Caco-2 (cell line): ENCODE measurements around the gene STAT5B. TPM values are rescaled to one million over a fixed set of nuclear protein-coding genes. Genes with fewer than 3 reads are reported as not detected.

Source experiments
- BruUV-seq: library from RNA; stranded (reverse); fragments of 400-500 nt; replicated peaks from 2 replicates; lab custom pipeline; 2021; lab: Mats Ljungman, UMichigan
- CTCF ChIA-PET: fragments of 300-600 bp; sonication (Branson Sonifier 250); formaldehyde crosslinking; loops from one replicate; lab custom pipeline; 2022; ENCODE audit warnings: antibody characterized with exemption; lab: Charles Lee
- POLR2A ChIA-PET: fragments of 300-600 bp; sonication (Branson Sonifier 250); formaldehyde crosslinking; loops from one replicate; lab custom pipeline; 2022; ENCODE audit warnings: antibody characterized with exemption; lab: Charles Lee
- DNase-seq, 2 experiments: peaks; one replicate each; pipeline versions ENCODE4 v3.0.0 to v3.0.0-alpha.2; 2020 to 2022
- H3K27me3 ChIP-seq: replicated peaks from 2 replicates; pipeline ENCODE4 v1.6.0; 2011; ENCODE audit warnings: low read length; ENCODE audit not compliant: control insufficient read depth, insufficient read depth
- H3K36me3 ChIP-seq: 2 replicates; pipeline ENCODE4 v1.5.1; 2011; ENCODE audit warnings: low read length; ENCODE audit not compliant: control insufficient read depth, insufficient read depth
- H3K4me1 ChIP-seq: fragments of 250-450 bp; sonication (Bioruptor Pico); 2 replicates; pipeline ENCODE4 v1.5.1; 2020; ENCODE audit warnings: mild to moderate bottlenecking
- H3K4me3 ChIP-seq: 2 replicates; pipeline ENCODE4 v1.5.1; 2011; ENCODE audit warnings: low read depth, mild to moderate bottlenecking, control low read depth, low read length
- H3K9me3 ChIP-seq: fragments of 250-450 bp; sonication (Bioruptor Pico); 2 replicates; pipeline ENCODE4 v1.5.1; 2020; ENCODE audit warnings: mild to moderate bottlenecking, moderate library complexity
- H3K27ac Mint-ChIP-seq: one replicate; pipeline ENCODE4 v1.8.0; 2022; ENCODE audit warnings: mixed read lengths; ENCODE audit not compliant: unreplicated experiment
- H3K27me3 Mint-ChIP-seq: one replicate; pipeline ENCODE4 v1.8.0; 2022; ENCODE audit warnings: mixed read lengths; ENCODE audit not compliant: insufficient read depth, unreplicated experiment
- H3K36me3 Mint-ChIP-seq: one replicate; pipeline ENCODE4 v1.8.0; 2022; ENCODE audit warnings: mild to moderate bottlenecking, mixed read lengths; ENCODE audit not compliant: insufficient read depth, unreplicated experiment
- H3K4me1 Mint-ChIP-seq: one replicate; pipeline ENCODE4 v1.8.0; 2022; ENCODE audit warnings: low read depth, mixed read lengths; ENCODE audit not compliant: unreplicated experiment
- H3K4me3 Mint-ChIP-seq: one replicate; pipeline ENCODE4 v1.8.0; 2022; ENCODE audit warnings: mild to moderate bottlenecking, moderate library complexity, mixed read lengths; ENCODE audit not compliant: unreplicated experiment
- H3K9me3 Mint-ChIP-seq: one replicate; pipeline ENCODE4 v1.8.0; 2022; ENCODE audit warnings: mixed read lengths; ENCODE audit not compliant: unreplicated experiment
- CTCF ChIP-seq, 2 experiments: fragments of 200-600 bp in 1 of 2; IDR thresholded peaks; 1 replicate in 1 of 2; 2 replicates in 1 of 2; pipeline versions ENCODE4 v1.5.1 to v1.8.0; 2011 to 2022; ENCODE audit warnings: antibody characterized with exemption in 1 of 2, control low read depth in 1 of 2, inconsistent platforms in 1 of 2, low read depth in 1 of 2, low read length in 1 of 2, mild to moderate bottlenecking in 1 of 2, moderate library complexity in 1 of 2; ENCODE audit not compliant: insufficient read depth in 1 of 2, severe bottlenecking in 1 of 2, unreplicated experiment in 1 of 2
- intact Hi-C: fragments of 100-400 bp; cut with micrococcal nuclease; formaldehyde crosslinking; loops from one replicate; pipeline ENCODE4 v1.10.0; 2022; ENCODE audit not compliant: unreplicated experiment
- total RNA-seq: library from RNA; stranded (reverse); gene quantifications from 2 replicates; pipeline ENCODE4 v1.2.3, GENCODE V29; 2022

STAT5B gene
- total RNA-seq, 1 experiment from 2014 or later, result 46.9 TPM

GRCh38 chr17:42169351-42169750, 106.8 kb downstream of the STAT5B start:
- no peak overlapping the region for H3K27ac Mint-ChIP-seq
- ChIA-PET CTCF (no interaction called here), POLR2A (no interaction called here)
- no peaks in the 10 kb centered on the region for H3K27me3 Mint-ChIP-seq
- no peak for DNase-seq
- BruUV-seq, result no TSS peak
- no peak for TF ChIP-seq CTCF (IDR thresholded peaks at IDR 0.05; ENCODE audit: insufficient read depth in 1 of 2, low read depth in 1 of 2, low read length in 1 of 2, severe bottlenecking in 1 of 2, unreplicated experiment in 1 of 2)
- Histone ChIP-seq H3K9me3 (no peaks in the 10 kb centered on the region), H3K4me1 (no peaks in the 10 kb centered on the region), H3K4me3 (no peak overlapping the region), H3K36me3 (no peaks in the 10 kb centered on the region), H3K27me3 (0 out of 2 replicates have a peak, but pooled peaks cover 1% of the 10 kb centered on the region)
- no peaks in the 10 kb centered on the region for H3K4me1 Mint-ChIP-seq
- no peak overlapping the region for H3K4me3 Mint-ChIP-seq
- no peaks in the 10 kb centered on the region for H3K36me3 Mint-ChIP-seq
- H3K9me3 Mint-ChIP-seq, result no peaks in the 10 kb centered on the region
- intact Hi-C loops, result no loop called here

- Histone ChIP-seq H3K36me3 (no peaks in the 10 kb centered on the region), H3K4me3 (no peak overlapping the region), H3K4me1 (no peaks in the 10 kb centered on the region), H3K27me3 (0 out of 2 replicates have a peak, but pooled peaks cover 1% of the 10 kb centered on the region), H3K9me3 (no peaks in the 10 kb centered on the region)
- no TSS peak for BruUV-seq
- DNase-seq, result no peak
- Mint-ChIP-seq H3K36me3 (no peaks in the 10 kb centered on the region), H3K27ac (no peak overlapping the region), H3K9me3 (no peaks in the 10 kb centered on the region), H3K4me1 (no peaks in the 10 kb centered on the region), H3K27me3 (no peaks in the 10 kb centered on the region), H3K4me3 (no peak overlapping the region)
- no peak for TF ChIP-seq CTCF (IDR thresholded peaks at IDR 0.05; ENCODE audit: insufficient read depth in 1 of 2, low read depth in 1 of 2, low read length in 1 of 2, severe bottlenecking in 1 of 2, unreplicated experiment in 1 of 2)
- ChIA-PET POLR2A (no interaction called here), CTCF (no interaction called here)
- intact Hi-C loops, result no loop called here
Measured at GRCh38 chr17:42167807-42168206, 108.4 kb downstream of the STAT5B start.

GRCh38 chr17:42166196-42166763, 109.9 kb downstream of the STAT5B start:
- no peak for DNase-seq
- no peak overlapping the region for H3K4me3 ChIP-seq
- CTCF ChIA-PET, result no interaction called here
- Mint-ChIP-seq H3K4me3 (no peak overlapping the region), H3K9me3 (no peaks in the 10 kb centered on the region), H3K36me3 (no peaks in the 10 kb centered on the region), H3K4me1 (no peaks in the 10 kb centered on the region), H3K27me3 (no peaks in the 10 kb centered on the region), H3K27ac (no peak overlapping the region)
- H3K36me3 ChIP-seq, result no peaks in the 10 kb centered on the region
- intact Hi-C loops, result no loop called here
- no peaks in the 10 kb centered on the region for H3K9me3 ChIP-seq
- H3K27me3 ChIP-seq, result no peaks in the 10 kb centered on the region
- no TSS peak for BruUV-seq
- TF ChIP-seq CTCF (IDR thresholded peaks at IDR 0.05; ENCODE audit: insufficient read depth in 1 of 2, low read depth in 1 of 2, low read length in 1 of 2, severe bottlenecking in 1 of 2, unreplicated experiment in 1 of 2), result no peak
- POLR2A ChIA-PET, result no interaction called here
- H3K4me1 ChIP-seq, result no peaks in the 10 kb centered on the region
